GM10248 (cell line): ENCODE data around the gene PRELP.

Source experiments
- CTCF ChIA-PET: fragments of 300-600 bp; sonication (Branson Sonifier 250); formaldehyde crosslinking; extraction: SDS; loops from one replicate; lab custom pipeline; 2021; ENCODE audit warnings: antibody characterized with exemption; lab: Yijun Ruan, JAX
- POLR2A ChIA-PET: fragments of 350-650 bp; sonication (Branson Sonifier 250); formaldehyde crosslinking; extraction: SDS; loops from one replicate; lab custom pipeline; 2020; ENCODE audit warnings: antibody characterized with exemption; lab: Yijun Ruan, JAX
- DNase-seq: peaks from one replicate; pipeline ENCODE4 v3.0.0; 2012; ENCODE audit errors: extremely low spot score
- TF ChIP-seq, protein P1 (sequence below): IDR thresholded peaks from 2 replicates; pipeline ENCODE4 v1.5.1; 2012; ENCODE audit warnings: mild to moderate bottlenecking, low read depth; ENCODE audit errors: extremely low read depth, missing control alignments, control extremely low read depth

PRELP gene

DNA sequence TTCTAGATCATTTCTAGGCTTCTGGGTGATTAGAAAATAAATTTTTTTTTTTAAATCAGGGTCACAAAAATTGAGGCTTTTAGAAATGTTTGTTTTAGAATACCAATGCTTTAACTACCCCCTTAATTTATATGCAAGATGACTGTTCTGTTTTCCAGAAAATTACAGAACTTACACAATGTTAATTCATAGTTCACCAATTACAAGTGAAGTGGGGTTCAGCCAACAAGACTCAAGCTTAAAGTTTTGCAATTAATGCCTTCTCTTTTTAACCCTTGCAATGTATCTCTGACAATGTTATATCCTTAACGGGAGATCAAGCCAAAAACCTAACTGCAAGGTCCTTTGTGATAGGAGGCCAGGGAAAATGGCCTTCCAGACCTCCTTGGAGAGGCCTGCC, 5.6 kb downstream of the PRELP start:
- ChIA-PET POLR2A (no interaction called here), CTCF (interaction anchor here (1.8 kb wide), 1 partner anchor 139 kb away, joined by 6 read pairs; no protein-coding TSS in a partner anchor)
- no peak for DNase-seq
- TF ChIP-seq, protein P1, sequence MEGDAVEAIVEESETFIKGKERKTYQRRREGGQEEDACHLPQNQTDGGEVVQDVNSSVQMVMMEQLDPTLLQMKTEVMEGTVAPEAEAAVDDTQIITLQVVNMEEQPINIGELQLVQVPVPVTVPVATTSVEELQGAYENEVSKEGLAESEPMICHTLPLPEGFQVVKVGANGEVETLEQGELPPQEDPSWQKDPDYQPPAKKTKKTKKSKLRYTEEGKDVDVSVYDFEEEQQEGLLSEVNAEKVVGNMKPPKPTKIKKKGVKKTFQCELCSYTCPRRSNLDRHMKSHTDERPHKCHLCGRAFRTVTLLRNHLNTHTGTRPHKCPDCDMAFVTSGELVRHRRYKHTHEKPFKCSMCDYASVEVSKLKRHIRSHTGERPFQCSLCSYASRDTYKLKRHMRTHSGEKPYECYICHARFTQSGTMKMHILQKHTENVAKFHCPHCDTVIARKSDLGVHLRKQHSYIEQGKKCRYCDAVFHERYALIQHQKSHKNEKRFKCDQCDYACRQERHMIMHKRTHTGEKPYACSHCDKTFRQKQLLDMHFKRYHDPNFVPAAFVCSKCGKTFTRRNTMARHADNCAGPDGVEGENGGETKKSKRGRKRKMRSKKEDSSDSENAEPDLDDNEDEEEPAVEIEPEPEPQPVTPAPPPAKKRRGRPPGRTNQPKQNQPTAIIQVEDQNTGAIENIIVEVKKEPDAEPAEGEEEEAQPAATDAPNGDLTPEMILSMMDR = no peak

DNA sequence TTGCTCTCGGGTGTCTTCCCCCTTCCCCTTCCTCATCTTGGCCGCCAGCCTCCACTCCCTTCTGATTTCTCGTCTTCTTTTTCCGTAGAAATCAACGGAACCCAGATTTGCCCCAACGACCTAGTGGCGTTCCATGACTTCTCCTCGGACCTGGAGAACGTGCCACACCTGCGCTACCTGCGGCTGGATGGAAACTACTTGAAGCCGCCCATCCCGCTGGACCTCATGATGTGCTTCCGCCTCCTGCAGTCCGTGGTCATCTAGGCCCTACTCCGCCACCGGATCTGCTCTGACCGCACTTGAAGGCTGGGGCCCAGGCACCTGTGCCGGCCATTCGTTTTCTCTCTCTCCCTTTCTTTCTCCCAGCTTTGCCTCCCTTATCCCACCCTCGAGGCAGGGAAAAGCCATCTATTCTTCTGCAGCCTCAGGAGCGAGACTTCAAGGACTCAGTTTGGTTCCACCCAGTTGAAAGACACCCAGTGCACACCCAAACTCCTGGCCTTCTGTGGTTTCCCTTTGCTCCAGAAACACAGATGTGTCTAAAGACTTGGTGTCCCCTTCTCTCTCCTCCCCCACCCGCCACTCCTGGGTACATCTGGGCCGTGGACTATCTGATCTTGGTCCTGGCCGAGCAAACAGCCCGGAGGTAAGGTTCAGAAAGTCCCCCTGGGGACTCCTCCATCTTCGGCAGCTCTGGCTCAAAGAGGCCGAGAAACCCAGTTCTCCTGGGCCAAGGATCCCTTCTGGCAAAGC, 11.2 kb downstream of the PRELP start:
- ChIA-PET POLR2A (no interaction called here), CTCF (interaction anchor here (0.6 to 8.3 kb wide), 26 partner anchors 7 to 257 kb away, joined by 3 to 191 read pairs (median 4); partner anchors contain the start of genes OPTC and PRELP)
- TF ChIP-seq, protein P1 = no peak
- no peak for DNase-seq

DNA sequence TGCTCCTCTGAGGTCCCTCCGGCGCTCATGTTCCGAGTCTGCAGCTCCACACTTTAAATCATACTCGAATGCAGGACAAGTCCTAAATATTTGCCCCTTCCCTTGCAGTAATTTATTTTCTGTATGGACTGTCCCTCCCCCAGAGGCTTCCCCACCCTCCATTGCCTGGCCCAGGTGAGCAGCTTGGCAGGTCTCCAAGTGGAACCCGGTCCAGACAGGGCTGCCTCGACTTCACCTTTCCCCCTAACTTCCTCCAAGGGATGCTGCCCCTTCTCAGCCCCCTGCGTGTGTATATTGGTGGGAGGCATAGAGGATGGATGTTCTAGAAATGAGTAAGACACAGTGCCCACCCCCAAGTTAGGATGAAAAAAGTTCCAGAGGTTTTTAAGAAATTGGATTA, 12.9 kb downstream of the PRELP start:
- ChIA-PET POLR2A (no interaction called here), CTCF (interaction anchor here (0.6 to 8.3 kb wide), 40 partner anchors 9 to 436 kb away, joined by 3 to 191 read pairs (median 5); partner anchors contain the start of genes FMOD and PRELP)
- DNase-seq = no peak
- TF ChIP-seq, protein P1 = no peak

DNA sequence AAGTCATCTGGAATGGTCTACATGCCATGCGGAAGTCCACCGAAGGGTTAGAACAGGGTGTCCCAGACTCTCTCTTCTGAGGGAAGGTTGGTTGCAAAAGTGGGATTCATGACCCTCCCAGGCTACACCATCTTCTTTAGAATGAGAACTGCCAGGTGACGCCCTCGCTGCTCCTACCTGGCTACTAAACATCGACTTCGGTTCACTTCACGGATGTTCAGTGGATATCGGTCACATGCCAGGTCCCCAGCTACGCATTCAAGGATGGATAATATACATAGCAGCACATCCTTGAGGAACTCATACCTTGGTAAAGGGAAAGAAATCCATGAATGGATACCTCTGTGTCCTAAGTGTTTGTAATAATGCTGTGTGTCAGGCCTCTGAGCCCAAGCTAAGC, 15.0 kb downstream of the PRELP start:
- ChIA-PET CTCF (interaction anchor here (1.0 to 8.3 kb wide), 4 partner anchors 13 to 223 kb away, joined by 3 to 191 read pairs (median 8); no protein-coding TSS in a partner anchor), POLR2A (no interaction called here)
- DNase-seq = no peak
- TF ChIP-seq, protein P1 = no peak

DNA sequence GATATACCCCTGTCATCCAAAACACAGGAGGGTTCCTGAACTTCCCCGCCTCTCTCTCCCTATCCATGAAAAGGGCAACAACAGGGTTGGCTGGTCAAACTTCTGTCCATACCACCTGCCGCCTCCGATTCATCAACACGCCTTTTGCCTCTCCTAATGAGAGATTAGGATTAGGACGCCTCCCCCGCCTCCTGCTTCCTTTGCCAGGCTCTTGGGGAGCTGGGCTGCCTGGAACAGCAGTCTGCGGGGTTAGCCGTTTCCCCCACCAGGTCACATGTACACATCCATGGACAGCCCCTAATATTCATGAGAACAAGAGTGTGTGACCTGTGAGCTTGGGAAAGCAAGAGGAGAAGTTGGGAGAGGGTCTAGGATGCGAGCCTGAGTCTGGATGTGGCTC, 16.1 kb downstream of the PRELP start:
- ChIA-PET CTCF (interaction anchor here (2.4 to 8.3 kb wide), 2 partner anchors 149 to 224 kb away, joined by 13 to 191 read pairs; no protein-coding TSS in a partner anchor), POLR2A (no interaction called here)
- TF ChIP-seq, protein P1 = no peak
- DNase-seq = no peak

DNA sequence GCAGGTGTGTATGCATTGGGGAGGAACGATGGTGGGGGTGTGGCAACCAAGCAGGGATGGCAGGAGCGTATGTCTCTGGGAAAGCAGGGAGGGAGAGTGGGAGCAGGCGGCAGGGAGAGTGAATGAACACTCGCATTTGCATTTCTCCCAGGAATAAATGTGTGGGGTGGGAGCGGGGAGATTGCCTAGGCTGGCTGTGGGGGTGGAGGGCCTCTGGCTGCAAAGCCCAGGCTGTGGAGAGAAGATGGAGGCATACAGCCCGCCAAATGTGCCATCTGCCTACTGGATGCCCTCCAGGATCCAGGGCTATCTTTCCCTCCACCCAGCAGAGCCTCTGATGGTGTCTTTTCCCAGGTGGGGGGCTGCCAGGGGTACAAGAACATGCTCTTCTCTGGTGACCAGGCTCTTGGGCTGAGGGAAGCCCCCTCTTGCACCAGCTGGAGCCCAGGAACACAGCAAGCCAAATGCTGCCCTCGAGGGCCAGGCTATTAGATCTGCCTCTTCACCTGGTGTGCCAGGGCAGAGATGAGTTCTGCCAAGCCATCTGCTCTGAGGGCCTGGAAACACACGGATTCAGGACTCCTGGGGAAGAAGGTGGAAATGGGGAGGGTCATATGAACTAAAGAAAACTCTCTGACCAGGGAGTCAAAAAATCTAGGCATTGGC, 16.6 kb downstream of the PRELP start:
- ChIA-PET CTCF (interaction anchor here (8.3 kb wide), 1 partner anchor 150 kb away, joined by 191 read pairs; no protein-coding TSS in a partner anchor), POLR2A (no interaction called here)
- TF ChIP-seq, protein P1 = no peak
- DNase-seq = no peak
